KBM-7 (cell line): ENCODE measurements around the gene CLDN34.

ENCODE experiments used
- DNase-seq: peaks from one replicate; pipeline ENCODE4 v3.0.0-alpha.2; 2015
- in situ Hi-C: fragments of 300-500 bp; cut with MboI; formaldehyde crosslinking; loops from 2 replicates; pipeline ENCODE4 v1.14.3; 2020; ENCODE audit warnings: low sequenced_read_pairs, low pct_unique_long_range_greater_than_20kb, mixed read lengths

The CLDN34 gene, protein sequence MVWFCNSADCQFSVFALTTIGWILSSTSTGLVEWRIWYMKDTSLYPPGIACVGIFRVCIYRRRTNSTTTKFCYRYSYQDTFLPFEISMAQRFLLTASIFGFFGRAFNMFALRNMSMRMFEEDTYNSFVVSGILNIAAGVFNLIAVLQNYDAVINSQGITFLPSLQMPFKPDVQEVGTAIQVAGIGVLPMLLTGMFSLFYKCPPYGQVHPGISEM

DNA sequence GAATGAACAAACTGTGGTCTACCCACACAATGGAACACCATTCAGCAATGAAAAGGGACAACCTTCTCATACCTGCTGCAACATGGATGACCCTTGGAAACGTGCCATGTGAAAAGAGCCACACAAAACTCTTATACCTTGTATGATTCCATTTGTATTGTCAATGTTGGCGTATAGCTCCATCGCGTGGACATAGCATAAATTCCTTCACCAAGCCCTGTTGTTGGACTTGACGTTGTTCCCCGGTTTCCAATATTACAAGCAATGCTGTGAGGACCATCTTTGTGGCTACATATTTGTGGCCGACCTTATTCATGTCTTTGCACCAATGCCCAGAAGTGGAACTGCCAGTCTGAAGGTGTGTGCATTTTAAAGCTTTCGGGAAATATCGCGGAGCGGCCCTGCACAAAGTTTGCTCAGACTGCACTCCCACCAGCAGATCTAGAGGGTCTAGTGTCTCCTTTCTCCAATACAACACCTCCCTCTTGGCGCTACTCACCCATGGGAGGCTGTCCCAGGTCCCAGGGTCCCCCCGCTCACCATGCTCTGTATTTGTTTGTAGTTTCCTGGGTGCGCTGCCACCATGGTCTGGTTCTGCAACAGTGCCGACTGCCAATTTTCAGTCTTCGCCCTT is at the start of gene CLDN34:
Gene CLDN34 (plus strand): TSS at position 584 of the 634 bp plus-strand sequence. CDS start 0 bp downstream, at position 584.
- DNase-seq, result no peak
- in situ Hi-C loops, result no loop called here

DNA sequence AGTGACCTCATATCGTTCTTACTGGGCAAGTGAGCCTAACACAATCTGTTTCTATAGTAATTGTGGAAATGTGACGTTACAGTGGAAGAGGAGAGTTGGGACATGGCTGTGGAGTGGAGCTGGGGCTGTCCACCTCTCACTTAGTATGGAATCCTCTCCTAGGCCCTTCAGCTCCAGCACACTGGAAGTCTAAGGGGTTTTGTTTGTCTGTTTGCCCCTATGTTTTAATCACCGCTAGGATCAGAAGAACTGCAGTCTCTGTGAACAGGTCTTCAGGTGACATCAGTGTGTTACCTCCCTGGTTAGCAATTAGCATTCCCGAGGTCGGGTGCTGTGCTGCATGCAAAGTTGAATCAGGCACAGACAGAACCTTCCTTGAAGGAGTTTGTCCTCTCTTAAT is 49.3 kb upstream of the CLDN34 start:
- no peak for DNase-seq
- in situ Hi-C loops, result no loop called here

DNA sequence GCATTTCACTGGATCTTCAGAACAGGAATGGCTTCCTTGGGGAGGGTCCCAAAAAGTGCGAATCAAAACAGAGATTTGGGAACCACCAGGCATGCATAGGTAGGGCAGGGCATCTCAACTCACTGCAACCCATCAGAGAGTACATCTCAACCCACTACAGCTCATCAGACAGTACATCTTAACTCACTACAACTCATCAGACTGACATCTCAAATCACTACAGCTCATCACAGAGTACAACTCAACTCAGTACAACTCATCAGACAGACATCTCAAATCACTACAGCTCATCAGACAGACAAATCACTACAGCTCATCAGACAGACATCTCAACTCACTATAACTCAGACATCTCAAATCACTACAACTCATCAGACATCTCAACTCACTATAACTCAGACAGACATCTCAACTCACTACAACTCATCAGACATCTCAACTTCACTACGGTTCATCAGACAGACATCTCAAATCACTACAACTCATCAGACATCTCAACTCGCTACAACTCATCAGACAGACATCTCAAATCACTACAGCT is 47.5 kb upstream of the CLDN34 start:
- no peak for DNase-seq
- in situ Hi-C loops, result no loop called here

DNA sequence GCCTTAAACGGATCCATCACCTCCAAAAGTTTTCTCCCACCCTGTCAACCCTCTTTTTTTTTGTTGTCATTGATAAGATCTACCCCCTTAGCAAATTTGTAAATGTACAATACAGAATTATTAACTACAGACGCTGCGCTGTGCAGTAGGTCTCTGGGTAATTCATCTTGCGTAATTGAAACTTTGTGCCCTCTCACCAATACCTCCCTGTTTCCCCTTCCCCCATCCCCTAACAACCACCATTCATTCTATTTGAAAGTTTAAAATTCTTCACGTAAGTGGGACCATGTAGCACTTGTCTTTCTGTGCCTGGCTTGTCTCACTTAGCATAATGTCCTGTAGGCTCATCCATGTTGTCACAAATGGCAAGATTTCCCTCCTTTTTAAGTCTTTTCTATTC is 45.8 kb upstream of the CLDN34 start:
- no peak for DNase-seq
- in situ Hi-C loops, result no loop called here

DNA sequence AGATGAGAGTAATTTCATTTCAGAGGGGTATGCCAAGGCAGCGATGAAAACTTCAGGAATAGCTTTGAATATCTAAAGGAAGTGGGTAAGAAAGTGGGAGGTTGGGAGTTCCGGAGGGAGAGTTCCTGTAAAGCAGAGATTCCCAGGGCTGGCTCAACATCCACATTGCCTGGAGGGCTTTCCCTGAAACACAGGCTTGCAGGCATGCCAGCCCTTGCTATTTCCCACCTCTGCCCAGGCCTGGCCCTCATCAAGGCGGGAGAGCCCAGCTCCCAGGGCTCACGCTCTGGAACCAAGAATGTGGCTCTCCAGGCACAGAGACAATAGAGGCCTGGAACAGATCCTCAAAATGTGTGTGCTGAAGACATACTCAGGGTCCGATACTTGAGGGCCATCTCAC is 43.8 kb upstream of the CLDN34 start:
- DNase-seq, result no peak
- in situ Hi-C loops, result no loop called here

DNA sequence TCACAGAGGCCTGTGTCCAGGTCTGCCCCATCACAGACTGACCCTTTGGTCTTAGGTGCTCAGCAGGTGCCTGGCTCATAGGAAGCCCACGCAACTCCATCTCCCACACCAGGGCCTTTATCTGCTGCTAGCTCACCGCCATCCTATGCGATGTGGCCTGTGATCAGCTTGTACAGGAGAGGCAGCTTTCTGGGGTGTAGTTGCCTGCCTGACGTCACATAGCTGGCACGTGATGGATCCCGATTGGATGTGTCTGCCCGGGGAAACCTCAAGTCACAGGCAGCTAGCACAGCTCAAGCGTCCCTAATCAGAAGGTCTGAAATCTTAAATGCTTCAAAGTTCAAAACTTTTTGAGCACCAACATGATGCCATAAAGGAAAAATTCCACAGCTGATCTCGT is 41.2 kb upstream of the CLDN34 start:
- DNase-seq, result no peak
- in situ Hi-C loops, result no loop called here

DNA sequence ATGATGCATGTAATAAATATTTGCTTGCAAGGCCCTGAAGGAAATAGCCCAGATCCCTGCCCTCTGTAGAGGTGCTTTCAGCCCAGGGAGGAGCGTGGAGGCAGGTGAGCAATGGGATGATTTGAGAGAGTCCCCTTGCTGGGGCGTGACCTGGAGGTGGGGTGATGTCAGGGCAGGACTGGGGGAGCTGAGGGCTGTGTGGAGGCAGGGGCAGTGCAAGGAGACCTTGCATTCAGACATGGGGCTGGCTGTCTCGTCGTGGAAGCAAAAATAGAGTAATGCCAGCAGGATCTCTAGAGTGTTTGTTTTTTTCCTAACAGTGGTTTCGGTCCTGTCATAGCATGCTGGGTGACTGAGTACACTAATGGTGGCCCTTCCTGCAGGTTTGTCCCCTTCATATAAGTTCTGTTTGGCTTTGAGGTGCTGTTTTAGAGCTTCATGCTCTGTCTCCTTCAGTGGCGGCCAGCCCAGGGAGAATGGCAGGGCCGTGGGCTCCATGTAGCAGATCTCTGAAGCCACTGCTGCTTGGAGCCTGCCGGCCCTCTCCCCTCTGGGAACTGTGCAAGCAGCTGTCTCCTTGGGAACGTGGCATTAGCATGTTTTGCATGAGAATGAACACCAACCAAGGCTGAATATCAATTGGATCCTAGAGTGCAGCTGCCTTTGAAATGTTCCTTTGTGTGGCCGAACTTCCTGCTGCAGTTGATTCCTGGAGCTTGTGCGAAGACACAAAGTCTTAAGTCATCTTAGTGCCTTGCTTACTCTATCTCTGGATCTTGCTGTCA is 39.3 kb upstream of the CLDN34 start:
- in situ Hi-C loops, result no loop called here
- DNase-seq, result no peak

DNA sequence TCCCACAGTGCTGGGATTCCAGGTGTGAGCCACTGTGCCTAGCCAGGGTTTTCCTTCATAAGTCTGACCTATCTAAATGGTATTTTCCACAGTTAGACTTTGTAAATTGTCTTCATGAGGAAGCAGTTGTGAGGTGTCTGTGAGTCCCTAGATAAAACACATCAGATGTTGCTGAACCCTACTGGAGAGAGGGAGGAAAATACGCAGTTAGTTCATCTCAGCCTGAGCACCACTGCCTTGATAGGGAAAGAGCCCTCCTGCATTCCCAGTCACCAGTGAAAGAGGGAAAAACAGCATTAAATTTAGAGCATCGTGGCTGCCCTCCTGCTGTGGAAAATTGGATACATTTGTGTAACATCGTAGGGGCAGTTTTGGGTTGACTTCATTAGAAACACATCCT is 31.7 kb upstream of the CLDN34 start:
- in situ Hi-C loops, result no loop called here

DNA sequence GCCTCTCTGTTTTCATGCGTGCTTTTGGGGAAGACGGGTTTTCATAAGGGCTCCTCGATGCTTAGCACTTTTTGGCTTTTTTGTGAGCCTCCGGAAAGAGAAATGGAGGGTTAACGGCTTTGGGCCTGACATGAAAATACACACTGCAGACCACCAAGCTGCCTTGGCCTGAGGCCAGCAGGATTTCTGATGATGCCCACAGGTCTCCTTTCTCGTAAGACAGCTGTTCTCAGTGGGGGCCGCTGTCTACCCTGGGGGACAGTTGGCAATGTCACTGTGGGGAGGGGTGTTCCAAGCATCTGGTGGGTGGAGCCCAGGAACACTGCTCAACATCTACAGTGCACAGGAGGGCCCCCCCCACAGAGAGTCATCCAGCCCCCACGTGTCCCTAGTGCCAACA is 29.4 kb upstream of the CLDN34 start:
- in situ Hi-C loops, result no loop called here
- no peak for DNase-seq

More for the DNA sequence above, 31.7 kb upstream of the CLDN34 start:
- DNase-seq, result no peak

DNA sequence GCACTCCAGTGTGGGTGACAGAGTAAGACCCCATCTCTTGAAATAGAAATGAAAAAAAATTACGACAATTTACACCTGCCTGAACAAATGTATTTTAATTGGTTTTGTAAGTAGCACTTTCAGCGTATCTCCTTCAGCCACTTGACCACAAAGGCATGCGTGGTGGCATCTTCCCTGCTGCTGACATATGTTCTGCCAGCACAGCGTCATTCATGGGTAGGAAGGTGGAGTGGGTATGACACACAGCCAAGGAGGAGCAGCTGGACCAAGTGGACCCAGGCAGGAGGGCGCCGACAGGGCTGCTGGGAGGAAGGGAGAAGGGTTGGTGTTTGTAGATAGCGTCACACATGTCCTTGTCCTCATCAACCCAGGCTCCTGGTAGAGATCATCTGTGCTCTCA is 28.6 kb upstream of the CLDN34 start:
- in situ Hi-C loops, result no loop called here
- DNase-seq, result no peak

DNA sequence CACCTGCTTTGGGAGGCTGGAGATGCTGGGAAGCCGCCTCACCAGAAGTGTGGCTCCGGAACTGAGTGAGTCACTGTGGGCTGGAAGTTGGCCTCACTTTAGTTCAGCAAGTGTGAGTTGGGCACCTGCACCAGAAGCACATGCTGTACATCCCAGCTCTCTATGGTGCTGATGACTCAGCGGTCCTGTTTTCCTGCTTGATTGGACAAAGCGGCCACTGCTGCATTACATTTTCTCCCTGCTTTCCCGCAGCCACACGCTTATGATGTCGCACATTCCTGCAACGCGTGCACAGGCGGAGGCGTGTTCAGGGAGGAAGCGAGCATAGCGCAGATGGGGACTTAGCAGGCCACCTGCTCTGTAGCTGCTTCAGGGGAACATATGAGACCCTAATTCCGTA is 26.7 kb upstream of the CLDN34 start:
- in situ Hi-C loops, result no loop called here
- DNase-seq, result no peak

DNA sequence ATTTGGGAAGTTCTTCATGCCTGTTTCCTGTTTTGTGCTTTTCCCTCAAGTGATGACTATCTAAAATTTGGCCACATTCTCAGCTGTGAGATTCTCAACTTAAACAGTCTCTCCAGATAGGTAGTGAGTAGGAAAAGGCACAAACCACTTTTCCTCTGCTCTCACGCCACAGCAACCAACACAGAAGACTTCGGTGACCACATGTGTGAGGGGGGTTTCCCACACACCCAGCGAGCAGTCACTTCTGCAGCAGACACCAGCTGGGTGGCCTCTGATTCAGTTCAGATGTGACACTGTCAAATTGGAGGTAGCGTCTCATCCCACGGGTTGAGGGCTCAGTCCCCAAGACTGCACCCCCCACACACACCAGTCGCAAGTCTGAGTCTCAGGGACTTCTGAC is 25.1 kb upstream of the CLDN34 start:
- DNase-seq, result peak; percentile 92
- in situ Hi-C loops, result no loop called here

DNA sequence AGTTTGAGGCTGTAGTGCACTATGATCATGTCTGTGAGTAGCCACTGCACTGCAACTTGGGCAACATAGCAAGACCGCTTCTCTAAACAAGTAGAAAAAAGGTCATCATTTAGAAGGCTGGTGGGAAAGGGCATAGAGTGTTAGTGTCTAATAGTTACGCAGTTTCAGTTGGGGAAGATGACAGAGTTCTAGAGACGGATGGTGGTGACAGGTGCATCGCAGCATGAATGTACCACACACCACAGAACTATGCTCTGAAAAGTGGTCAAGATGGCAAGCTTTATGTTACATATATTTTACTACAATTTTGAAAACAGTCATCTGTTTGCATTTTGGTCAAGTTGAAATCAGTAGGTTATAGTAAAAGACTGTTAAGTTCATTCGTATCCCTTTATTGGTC is 23.7 kb upstream of the CLDN34 start:
- in situ Hi-C loops, result no loop called here
- DNase-seq, result no peak

DNA sequence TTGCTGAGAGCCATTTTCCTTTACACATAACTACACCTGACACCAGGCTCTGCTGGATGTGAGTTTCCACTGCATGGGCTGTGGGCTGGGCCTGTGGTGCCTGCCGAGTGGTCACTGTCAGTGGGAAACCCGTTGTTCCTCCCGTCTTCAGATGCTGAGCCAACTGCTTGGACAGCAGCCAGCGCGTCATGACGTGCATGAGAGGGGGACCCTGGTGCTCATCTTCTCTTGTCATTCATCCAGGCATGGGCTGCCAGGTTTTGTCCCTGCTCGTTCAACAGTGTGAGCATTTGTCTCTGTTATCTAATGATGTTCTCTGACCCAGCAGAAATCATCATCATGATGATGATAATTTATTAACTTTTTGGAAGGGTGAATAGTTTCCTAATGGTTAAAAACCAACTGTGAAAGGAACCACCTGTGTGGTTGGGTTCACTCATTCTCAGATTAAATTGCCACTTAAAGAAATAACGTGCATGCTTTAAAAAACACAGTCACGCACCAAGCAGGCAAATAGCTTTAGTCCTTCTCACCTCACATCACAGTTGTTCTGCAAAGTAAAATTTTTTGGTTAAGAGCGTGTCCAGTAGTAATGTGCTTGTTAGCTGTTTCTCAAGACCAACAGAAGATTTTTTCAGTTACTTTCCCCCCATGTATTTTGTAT is 19.9 kb upstream of the CLDN34 start:
- no peak for DNase-seq
- in situ Hi-C loops, result no loop called here

DNA sequence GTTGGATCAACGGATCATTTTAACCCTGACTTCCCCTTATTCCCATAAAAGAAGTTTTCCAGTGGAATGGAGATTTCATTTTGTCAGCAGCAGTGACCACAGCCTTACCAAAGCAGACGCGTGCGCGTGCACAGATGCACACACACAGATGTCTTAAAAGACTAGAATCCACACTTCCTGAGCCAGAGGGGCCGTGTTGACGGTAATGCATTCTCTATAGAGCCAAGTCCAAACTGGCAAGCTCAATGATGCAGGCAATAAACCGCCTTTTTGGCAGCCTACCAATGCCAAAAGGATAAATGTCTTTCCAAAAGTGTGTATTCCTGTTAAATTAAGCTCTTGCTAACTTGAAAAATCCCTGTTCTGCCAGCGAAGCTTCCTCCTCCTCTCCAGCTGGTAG is 18.8 kb upstream of the CLDN34 start:
- peak; percentile 38 for DNase-seq
- in situ Hi-C loops, result no loop called here

DNA sequence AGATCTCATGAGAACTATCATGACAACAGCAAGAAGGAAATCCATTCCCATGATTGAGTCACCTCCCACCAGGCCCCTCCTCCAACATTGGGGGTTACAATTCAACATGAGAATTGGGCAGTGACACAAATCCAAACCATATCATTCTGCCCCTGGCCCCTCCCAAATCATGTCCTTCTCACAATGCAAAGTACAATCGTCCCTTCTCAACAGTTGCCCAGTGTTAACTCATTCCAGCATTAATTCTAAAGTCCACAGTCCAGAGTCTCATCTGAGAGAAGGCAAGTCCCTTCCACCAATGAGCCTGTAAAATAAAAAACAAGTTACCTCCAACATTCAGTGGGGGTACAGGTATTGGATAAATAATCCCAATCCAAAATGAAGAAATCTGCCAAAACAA is 14.9 kb upstream of the CLDN34 start:
- DNase-seq, result no peak
- in situ Hi-C loops, result no loop called here

DNA sequence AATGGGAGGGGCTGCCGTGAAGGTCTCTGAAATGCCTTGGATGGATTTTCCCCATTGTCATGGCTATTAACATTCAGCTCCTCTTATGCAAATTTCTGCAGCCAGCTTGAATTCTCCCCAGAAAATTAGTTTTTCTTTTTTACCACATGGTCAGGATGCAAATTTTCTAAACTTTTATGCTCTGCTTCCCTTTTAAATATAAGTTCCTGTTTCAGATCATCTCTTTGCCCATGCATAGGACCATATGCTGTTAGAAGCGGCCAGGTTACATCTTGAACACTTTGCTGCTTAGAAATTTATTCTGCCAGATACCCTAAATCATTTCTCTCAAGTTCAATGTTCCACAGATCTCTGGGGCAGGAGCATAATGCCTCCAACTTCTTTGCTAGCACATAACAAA is 13.8 kb upstream of the CLDN34 start:
- in situ Hi-C loops, result no loop called here
- DNase-seq, result no peak

DNA sequence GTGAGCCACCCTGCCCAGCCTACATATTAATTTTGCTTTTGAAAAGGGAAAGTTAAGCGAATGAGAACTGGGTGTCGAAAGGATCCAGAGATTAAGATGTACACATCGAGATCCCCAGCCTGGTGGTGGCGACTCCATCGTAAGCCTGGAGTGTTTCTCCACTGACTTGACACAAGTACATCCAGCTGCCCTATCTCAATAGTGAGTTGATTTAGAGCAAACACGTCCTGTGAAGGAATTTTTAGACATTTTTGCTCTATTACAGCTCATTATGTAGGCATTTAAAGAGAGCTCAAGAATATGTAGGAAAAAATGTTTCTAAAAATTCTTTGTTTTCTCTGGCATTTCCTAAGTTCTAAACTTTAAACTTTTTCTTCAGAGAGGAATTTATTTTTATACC is 11.7 kb upstream of the CLDN34 start:
- in situ Hi-C loops, result no loop called here

DNA sequence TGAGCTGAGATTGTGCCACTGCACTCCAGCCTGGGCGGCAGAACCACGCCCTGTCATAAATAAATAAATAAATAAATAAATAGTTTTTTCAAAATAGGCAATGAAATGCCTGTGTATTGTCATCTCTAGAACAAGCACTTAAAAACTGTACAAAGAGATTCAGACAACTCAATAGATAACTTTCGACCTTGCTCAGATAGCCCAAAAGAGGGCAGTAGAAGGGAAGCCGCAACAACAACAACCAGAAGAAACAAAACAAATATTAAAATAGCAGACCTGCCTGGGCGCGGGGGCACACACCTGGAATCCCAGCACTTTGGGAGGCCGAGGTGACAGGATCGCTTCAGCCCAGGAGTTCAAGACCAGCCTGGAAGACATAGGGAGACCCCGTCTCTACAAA is 9.4 kb upstream of the CLDN34 start:
- peak; percentile 54 for DNase-seq
- in situ Hi-C loops, result no loop called here

More for the DNA sequence above, 11.7 kb upstream of the CLDN34 start:
- DNase-seq, result no peak

DNA sequence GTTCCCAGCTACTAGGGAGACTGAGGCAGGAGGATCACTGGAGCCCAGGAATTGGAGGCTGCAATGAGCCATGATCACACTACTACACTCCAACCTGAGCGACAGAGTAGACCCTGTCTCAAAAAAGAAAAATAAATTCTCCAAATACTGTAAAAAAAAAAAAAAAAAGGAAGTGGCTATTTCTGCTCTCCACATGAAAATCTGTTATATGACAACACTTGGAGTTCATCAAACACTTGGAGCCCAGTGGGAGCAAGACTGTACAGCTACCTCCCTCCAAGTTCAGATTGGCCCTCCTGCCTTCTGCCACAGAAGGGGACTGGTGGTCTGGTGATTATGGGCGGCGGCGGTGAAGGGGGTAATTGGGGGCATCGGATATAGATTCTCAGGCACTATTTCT is 9.0 kb upstream of the CLDN34 start:
- DNase-seq, result peak; percentile 53
- in situ Hi-C loops, result no loop called here
